DLD1 (cell line): ENCODE measurements around the gene OR5H15.
"Not testable (repeated sequence)": the region's sequence is repeated elsewhere in the genome, so short reads cannot be mapped to it uniquely, and the experiment has no call there.

Source experiments
- in situ Hi-C: cut with HindIII; loops from 2 replicates; pipeline ENCODE4 v1.10.0; 2017; ENCODE audit warnings: low sequenced_read_pairs

Gene OR5H15

DNA sequence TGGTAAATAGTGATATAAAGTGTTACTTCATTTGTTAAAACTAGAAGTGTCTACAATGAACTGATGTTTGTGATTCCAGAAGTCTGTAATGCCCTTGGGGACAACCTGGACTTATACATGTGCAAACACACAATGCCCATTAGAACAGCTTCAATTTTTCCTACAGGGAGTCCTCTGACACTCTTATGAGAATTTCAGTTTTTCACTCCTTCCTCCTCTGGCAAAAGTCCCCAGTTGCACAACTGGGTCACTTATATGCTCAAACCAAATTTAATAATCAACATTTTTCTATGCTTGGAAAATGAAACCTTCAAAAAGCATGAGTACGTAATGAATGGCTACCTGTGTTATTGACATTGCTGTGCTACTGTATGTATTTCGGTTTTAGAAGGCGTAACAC is at the start of gene OR5H15:
Gene OR5H15 (plus strand): TSS at position 301 of the 400 bp plus-strand sequence. CDS start 2,004 bp downstream, outside the sequence.
- in situ Hi-C loops: no loop called here

- in situ Hi-C loops: no loop called here
Observed at GRCh38 chr3:98130421-98130820, 36.1 kb upstream of the OR5H15 start, which contains the start of gene OR5H1. TSS of gene OR5H1 (plus strand) at chr3:98130721. CDS start at chr3:98132698, 1,977 bp downstream.

DNA sequence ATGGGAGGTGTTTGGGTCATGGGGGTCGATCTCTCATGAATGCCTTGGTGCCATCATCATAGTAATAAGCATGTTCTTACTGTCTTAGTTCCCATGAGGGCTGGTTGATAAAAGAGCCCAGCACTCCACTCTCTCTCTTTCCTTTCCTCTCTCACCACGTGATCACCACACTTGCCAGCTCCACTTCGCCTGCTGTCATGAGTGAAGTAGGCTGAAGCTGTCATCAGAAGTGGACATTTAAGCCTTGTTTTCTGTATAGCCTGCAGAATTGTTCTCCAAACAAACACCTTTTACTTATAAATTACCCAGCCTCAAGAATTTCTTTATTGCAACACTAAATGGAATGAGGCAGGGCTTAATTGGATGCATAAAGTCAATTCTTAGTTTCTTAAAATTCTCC is 29.9 kb upstream of the OR5H15 start:
- in situ Hi-C loops: no loop called here

GRCh38 chr3:98137826-98138557 is 28.5 kb upstream of the OR5H15 start:
- in situ Hi-C loops: not testable (repeated sequence)

- in situ Hi-C loops: no loop called here
Observed at GRCh38 chr3:98140531-98140930, 26.0 kb upstream of the OR5H15 start.

GRCh38 chr3:98147179-98147578 is 19.3 kb upstream of the OR5H15 start, which contains the start of gene OR5H14:
TSS of gene OR5H14 (plus strand) at chr3:98147479. CDS start at chr3:98149386, 1,907 bp downstream.
- in situ Hi-C loops: no loop called here

DNA sequence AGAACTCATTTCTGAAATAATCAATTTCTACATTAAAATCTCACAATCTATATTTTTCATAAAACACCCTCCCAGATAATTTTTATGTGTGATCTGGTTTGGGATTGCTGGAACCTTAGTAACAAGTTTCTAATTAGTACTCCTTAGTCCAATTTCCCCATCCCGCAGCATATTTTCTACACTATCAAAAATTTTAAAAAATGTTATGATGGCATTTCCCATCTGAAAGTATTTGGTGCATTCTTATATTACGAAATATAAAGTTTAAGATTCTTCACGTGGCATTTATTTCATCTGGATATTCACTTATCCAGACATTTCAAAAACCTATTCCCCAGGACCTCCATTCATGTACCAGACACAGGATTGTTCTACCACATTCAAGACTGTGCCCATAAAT is 17.7 kb upstream of the OR5H15 start:
- in situ Hi-C loops: no loop called here

- in situ Hi-C loops: not testable (repeated sequence)
Observed at GRCh38 chr3:98149456-98149855, 17.0 kb upstream of the OR5H15 start.

DNA sequence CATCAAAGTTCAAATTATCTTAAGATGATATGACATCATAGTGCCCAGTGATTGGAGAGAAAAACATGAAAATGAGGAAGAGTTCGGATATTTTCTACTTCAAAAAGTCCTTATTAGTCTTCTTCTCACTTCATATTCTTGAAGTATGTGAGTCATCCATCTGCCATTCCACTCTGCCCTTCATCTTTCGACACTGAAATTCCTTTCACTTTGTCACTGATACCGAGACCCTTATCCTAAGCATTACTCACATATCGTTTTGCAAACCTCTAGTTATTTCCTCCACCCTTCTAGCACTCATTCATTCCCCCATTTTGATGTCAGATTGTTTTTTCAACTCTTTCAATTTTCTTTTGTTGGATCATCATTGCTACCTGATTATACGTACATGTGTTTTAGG is 15.3 kb upstream of the OR5H15 start:
- in situ Hi-C loops: no loop called here

GRCh38 chr3:98171071-98171470 is 4.6 kb downstream of the OR5H15 start:
- in situ Hi-C loops: no loop called here

- in situ Hi-C loops: no loop called here
Observed at GRCh38 chr3:98172621-98173020, 6.1 kb downstream of the OR5H15 start.

- in situ Hi-C loops: no loop called here
Observed at GRCh38 chr3:98180319-98180890, 13.9 kb downstream of the OR5H15 start.

- in situ Hi-C loops: no loop called here
Observed at GRCh38 chr3:98182196-98182595, 15.7 kb downstream of the OR5H15 start.

- in situ Hi-C loops: no loop called here
Observed at GRCh38 chr3:98185180-98185579, 18.7 kb downstream of the OR5H15 start.

DNA sequence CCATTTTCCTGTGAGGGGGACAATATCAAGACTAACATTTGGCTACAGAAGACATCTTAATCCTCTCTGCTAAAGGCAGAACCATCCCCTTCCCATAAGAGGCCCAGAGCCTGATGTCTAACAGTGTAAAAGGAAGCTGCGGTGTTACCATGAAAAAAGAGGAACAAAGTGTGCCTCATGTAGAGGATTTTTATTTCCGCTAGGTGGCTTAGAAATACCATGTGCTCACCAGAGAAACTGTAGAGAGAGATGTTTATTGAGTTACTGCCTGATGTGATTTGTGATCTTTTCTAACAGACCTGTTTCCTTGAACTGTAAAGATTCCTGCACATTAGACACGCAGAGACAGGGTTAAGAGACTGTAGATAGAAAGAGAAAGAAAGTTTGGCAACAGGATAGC is 22.0 kb downstream of the OR5H15 start:
- in situ Hi-C loops: no loop called here

GRCh38 chr3:98190911-98191310 is 24.4 kb downstream of the OR5H15 start:
- in situ Hi-C loops: not testable (repeated sequence)

GRCh38 chr3:98196293-98196692 is 29.8 kb downstream of the OR5H15 start:
- in situ Hi-C loops: not testable (repeated sequence)

- in situ Hi-C loops: no loop called here
Observed at GRCh38 chr3:98199020-98199419, 32.5 kb downstream of the OR5H15 start.

DNA sequence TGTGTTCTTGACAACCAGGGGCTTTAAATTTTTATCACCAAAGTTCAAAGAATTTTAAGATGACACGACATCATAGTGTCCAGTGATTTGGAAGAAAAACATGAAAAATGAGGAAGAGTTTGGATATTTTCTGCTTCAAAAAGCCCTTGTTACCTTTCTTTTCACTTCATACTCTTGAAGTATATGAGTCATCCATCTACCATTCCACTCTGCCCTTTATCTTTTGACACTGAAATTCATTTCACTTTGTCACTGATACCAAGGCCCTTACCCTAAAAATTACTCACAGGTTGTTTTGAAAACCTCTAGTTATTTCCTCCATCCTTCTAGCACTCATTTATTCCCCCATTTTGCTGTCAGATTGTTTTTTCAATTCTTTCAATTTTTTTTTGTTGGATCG is 42.7 kb downstream of the OR5H15 start:
- in situ Hi-C loops: no loop called here

GRCh38 chr3:98213276-98213675 is 46.8 kb downstream of the OR5H15 start:
- in situ Hi-C loops: no loop called here

GRCh38 chr3:98215051-98215450 is 48.6 kb downstream of the OR5H15 start:
- in situ Hi-C loops: no loop called here
